GM12801 (cell line): ENCODE data around the gene ANKS1A.

Experiments used
- TF ChIP-seq, protein P1 (sequence below): IDR thresholded peaks from one replicate; pipeline ENCODE4 v1.5.1; 2011; ENCODE audit warnings: control low read depth; ENCODE audit not compliant: insufficient read length; ENCODE audit errors: extremely low read depth

The ANKS1A gene

DNA sequence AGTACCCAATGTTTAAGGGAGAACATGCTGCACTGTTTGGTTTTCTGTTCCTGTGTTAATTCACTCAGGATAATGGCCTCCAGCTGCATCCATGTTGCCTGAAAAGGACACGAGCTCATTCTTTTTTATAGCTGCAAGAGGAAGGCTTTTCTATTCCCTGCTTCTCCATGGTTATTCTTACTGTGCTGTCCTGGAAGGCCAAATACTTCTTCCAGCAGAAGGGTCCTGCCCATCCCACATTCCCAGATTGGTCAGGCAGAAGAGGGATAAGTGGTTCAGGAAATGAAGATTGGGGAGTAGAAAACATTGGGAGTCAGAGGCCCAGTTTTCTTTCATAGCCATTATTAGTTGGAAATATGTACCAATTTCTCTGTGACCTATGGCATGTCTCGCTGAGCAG is 129.7 kb downstream of the ANKS1A start:
- TF ChIP-seq, protein P1, sequence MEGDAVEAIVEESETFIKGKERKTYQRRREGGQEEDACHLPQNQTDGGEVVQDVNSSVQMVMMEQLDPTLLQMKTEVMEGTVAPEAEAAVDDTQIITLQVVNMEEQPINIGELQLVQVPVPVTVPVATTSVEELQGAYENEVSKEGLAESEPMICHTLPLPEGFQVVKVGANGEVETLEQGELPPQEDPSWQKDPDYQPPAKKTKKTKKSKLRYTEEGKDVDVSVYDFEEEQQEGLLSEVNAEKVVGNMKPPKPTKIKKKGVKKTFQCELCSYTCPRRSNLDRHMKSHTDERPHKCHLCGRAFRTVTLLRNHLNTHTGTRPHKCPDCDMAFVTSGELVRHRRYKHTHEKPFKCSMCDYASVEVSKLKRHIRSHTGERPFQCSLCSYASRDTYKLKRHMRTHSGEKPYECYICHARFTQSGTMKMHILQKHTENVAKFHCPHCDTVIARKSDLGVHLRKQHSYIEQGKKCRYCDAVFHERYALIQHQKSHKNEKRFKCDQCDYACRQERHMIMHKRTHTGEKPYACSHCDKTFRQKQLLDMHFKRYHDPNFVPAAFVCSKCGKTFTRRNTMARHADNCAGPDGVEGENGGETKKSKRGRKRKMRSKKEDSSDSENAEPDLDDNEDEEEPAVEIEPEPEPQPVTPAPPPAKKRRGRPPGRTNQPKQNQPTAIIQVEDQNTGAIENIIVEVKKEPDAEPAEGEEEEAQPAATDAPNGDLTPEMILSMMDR: no peak

DNA sequence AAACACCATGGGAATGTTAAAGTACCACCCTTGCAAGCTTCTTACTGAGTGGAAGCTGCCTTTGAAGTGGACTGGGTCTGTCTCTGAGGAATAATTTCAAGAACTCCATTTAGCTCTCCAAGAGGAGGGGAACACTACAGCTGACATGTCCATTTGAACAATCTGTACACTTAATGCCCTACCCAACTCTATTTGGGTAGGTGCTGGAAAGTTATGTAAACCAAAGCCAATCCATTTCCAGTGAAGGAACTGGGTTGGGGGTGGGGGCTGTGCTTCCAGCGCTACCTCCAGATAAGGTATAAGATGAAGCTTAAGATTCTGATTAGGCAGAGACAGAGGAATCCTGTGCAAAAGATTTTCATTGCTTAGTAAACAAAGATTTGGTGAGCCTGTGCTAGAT is 130.1 kb downstream of the ANKS1A start:
- TF ChIP-seq, protein P1: no peak

GRCh38 chr6:35019831-35020230 is 130.8 kb downstream of the ANKS1A start:
- TF ChIP-seq, protein P1: no peak

GRCh38 chr6:35021004-35021403 is 131.9 kb downstream of the ANKS1A start:
- TF ChIP-seq, protein P1: no peak

DNA sequence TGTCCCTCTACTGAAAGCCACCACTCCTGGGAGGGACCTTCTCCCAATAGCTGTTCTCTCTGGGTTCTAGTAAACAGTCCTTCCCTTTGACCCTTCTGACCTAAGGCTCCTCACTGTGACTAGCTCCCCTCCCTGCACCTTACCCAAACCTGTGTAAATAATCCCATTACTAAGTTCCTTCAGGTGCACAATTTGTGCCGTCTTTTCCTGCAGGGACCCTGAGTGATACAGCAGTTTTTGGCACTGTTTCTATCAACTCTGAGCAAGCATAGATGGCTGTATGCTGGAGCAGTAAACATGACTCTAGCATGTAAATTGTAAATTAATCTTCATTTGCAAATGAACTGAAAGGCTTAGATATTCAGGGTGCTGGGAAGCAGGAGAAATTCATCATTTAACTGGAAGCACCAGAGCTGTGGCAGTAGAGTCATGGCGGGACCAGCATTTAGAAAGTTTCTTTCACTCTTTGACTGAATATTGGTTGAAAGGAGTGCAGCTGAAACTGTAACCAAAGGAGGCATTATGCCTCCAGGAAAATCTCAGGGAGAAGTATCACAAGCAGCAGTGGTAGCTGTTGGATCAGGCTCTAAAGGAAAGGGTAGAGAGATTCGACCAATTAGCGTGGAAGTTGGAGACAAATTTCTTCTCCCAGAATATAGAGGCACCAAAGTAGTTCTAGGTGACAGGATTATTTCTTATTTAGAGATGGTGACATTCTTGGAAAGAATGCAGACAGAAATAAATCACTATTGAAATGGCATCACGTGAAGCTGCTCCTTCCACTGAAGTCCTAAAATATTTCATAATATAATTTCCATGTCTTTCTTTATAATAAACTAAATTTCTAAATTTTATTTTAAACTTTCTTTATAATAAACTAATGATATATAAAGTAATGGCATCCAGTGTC is 134.3 kb downstream of the ANKS1A start:
- TF ChIP-seq, protein P1: no peak

- TF ChIP-seq, protein P1: no peak
Measured at GRCh38 chr6:35024551-35025054, 135.5 kb downstream of the ANKS1A start.

GRCh38 chr6:35025232-35026188 is 136.5 kb downstream of the ANKS1A start:
- TF ChIP-seq, protein P1: no peak
